IPS-15b (cell line): ENCODE data around the gene ITGAE.

Experiments used
- H3K27me3 ChIP-seq: one replicate; pipeline ENCODE4 v1.6.1; 2013; ENCODE audit warnings: low read length; ENCODE audit not compliant: control insufficient read depth, insufficient read depth
- H3K36me3 ChIP-seq: one replicate; pipeline ENCODE4 v1.6.1; 2013; ENCODE audit warnings: low read length; ENCODE audit not compliant: control insufficient read depth, insufficient read depth
- H3K4me1 ChIP-seq: one replicate; pipeline ENCODE4 v1.6.1; 2013; ENCODE audit warnings: mild to moderate bottlenecking, low read length; ENCODE audit not compliant: control insufficient read depth, insufficient read depth
- H3K4me3 ChIP-seq: one replicate; pipeline ENCODE4 v1.5.1; 2013; ENCODE audit warnings: low read depth, low read length
- H3K9ac ChIP-seq: one replicate; pipeline ENCODE4 v1.6.1; 2013; ENCODE audit warnings: low read depth, mild to moderate bottlenecking, low read length
- H3K9me3 ChIP-seq: one replicate; pipeline ENCODE4 v1.6.1; 2013; ENCODE audit warnings: mild to moderate bottlenecking, low read length; ENCODE audit not compliant: control insufficient read depth, insufficient read depth

ITGAE gene

GRCh38 chr17:3681057-3681456, 119.9 kb downstream of the ITGAE start:
- Histone ChIP-seq H3K36me3 (no peaks in the 10 kb centered on the region), H3K9ac (no peak overlapping the region), H3K9me3 (no peaks in the 10 kb centered on the region), H3K4me1 (no peaks in the 10 kb centered on the region), H3K4me3 (no peak overlapping the region), H3K27me3 (no peaks in the 10 kb centered on the region)

GRCh38 chr17:3679531-3680126, 121.4 kb downstream of the ITGAE start:
- Histone ChIP-seq H3K4me1 (no peaks in the 10 kb centered on the region), H3K36me3 (no peaks in the 10 kb centered on the region)

GRCh38 chr17:3678821-3679530, 122.0 kb downstream of the ITGAE start:
- Histone ChIP-seq H3K9ac (no peak overlapping the region), H3K9me3 (no peaks in the 10 kb centered on the region), H3K27me3 (no peaks in the 10 kb centered on the region), H3K4me3 (no peak overlapping the region), H3K36me3 (no peaks in the 10 kb centered on the region), H3K4me1 (no peaks in the 10 kb centered on the region)

More at GRCh38 chr17:3679531-3680126, 121.4 kb downstream of the ITGAE start:
- Histone ChIP-seq H3K27me3 (no peaks in the 10 kb centered on the region), H3K9ac (no peak overlapping the region), H3K9me3 (no peaks in the 10 kb centered on the region), H3K4me3 (no peak overlapping the region)

- H3K9me3 ChIP-seq = no peaks in the 10 kb centered on the region
- H3K36me3 ChIP-seq = no peaks in the 10 kb centered on the region
- H3K9ac ChIP-seq = no peak overlapping the region
- H3K4me1 ChIP-seq = peaks cover 2% of the 10 kb centered on the region
- no peak overlapping the region for H3K4me3 ChIP-seq
- no peaks in the 10 kb centered on the region for H3K27me3 ChIP-seq
Measured at GRCh38 chr17:3678095-3678820, 122.7 kb downstream of the ITGAE start.

DNA sequence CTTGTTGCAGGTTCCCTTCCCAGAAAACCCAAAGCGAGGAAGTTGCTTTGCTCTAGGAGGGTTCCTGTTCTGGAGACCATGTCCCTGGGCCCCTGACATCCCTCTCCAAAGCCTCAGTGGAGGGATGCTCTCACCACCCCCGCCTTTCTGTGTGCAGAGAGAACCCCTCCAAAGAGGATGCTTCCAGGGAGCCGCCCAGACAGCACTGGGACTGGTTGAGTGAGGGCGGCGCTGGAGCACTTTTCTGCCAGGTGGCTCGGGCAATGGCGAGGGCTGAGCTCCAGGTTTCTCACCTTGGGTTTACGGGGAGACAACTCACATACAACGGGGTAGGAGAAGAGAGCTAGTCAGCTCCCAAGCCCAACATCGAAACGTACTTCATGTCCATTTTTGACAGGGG, 125.1 kb downstream of the ITGAE start:
- Histone ChIP-seq H3K36me3 (no peaks in the 10 kb centered on the region), H3K4me3 (no peak overlapping the region), H3K4me1 (peaks cover 2% of the 10 kb centered on the region), H3K9ac (no peak overlapping the region), H3K27me3 (no peaks in the 10 kb centered on the region), H3K9me3 (no peaks in the 10 kb centered on the region)

GRCh38 chr17:3672571-3672970, 128.4 kb downstream of the ITGAE start:
- Histone ChIP-seq H3K4me1 (peaks cover 2% of the 10 kb centered on the region), H3K9me3 (no peaks in the 10 kb centered on the region), H3K27me3 (no peaks in the 10 kb centered on the region), H3K9ac (no peak overlapping the region), H3K4me3 (no peak overlapping the region), H3K36me3 (no peaks in the 10 kb centered on the region)

DNA sequence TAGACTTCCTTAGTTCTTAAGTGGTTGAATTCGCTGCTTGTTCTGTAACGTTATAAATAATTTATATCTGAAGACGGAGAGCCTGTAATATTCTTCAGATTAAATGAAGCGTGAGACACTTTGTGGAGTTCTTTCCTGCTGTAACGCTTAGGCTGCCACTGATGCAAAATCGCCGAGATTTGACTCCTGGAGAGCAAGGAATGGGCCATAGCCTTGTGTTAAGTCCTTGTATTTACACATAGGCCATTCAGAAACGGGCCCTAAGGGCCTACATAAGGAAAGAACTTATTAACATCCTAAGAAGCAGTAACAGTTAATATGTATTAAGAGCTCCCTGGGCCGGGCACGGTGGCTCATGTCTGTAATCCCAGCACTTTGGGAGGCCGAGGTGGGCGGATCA, 131.4 kb downstream of the ITGAE start:
- H3K9ac ChIP-seq = peak overlapping the region; percentile 92
- peaks cover 2% of the 10 kb centered on the region for H3K36me3 ChIP-seq
- peak overlapping the region; percentile 82 for H3K4me3 ChIP-seq
- no peaks in the 10 kb centered on the region for H3K27me3 ChIP-seq
- H3K4me1 ChIP-seq = peaks cover 2% of the 10 kb centered on the region
- H3K9me3 ChIP-seq = no peaks in the 10 kb centered on the region

- H3K4me1 ChIP-seq = peaks cover 2% of the 10 kb centered on the region
- no peaks in the 10 kb centered on the region for H3K9me3 ChIP-seq
- H3K36me3 ChIP-seq = peaks cover 6% of the 10 kb centered on the region
Measured at GRCh38 chr17:3669085-3669347, 132.0 kb downstream of the ITGAE start.

DNA sequence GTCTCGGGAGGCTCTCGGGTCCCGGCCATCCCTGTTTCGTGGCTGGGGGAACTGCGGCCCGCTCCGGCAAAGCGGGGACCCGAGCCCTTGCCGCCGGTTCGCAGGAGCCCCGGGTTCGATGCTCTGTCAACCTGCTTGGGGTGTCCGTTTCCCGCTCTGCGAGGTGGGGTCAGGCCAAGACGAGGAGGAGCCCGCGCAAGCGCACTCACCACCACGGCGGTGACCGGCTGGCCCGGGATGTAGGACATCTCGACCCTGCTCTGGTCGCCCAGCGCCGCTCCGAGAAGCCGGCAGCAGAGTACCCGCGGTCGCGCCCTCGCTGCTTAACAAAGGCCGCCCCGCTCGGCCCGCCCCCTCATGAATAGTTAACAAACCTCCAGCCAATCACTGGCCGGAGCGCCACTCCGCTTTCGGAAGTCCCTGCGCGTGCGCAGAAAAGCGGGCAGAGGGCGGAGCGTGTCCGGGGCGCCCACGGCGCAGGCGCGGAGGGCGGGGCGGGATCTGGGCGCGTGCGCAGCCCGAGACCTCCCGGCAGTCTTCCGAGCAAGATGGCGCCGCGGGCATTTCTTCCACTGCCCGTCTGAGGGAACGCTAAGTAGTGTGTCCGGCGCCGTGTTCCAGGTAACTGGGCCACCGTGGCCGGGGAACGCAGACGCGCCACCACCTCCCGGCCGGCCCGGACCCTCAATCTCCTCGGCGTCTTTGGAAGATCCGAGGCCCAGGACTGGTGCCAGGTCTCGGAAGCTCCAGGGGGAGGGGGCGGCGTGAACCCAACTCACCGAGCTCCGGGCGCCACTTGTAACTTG, 132.5 kb downstream of the ITGAE start, which contains the start of the genes EMC6 and TAX1BP3:
TSS of gene EMC6 (plus strand) at position 534 of the 806 bp plus-strand sequence. CDS start 335 bp downstream, outside the sequence.
TSS of gene TAX1BP3 (minus strand) at position 300 of the 806 bp plus-strand sequence. CDS start at position 248, 52 bp downstream.
- Histone ChIP-seq H3K4me3 (peak within 1 kb of the TSS; percentile 82), H3K4me1 (peaks cover 2% of the 10 kb centered on the region), H3K27me3 (no peaks in the 10 kb centered on the region), H3K9me3 (no peaks in the 10 kb centered on the region), H3K9ac (peak within 1 kb of the TSS; percentile 95), H3K36me3 (peaks cover 11% of the 10 kb centered on the region)

More at GRCh38 chr17:3669085-3669347, 132.0 kb downstream of the ITGAE start:
- H3K4me3 ChIP-seq = peak overlapping the region; percentile 82
- peak overlapping the region; percentile 92 for H3K9ac ChIP-seq
- H3K27me3 ChIP-seq = no peaks in the 10 kb centered on the region

DNA sequence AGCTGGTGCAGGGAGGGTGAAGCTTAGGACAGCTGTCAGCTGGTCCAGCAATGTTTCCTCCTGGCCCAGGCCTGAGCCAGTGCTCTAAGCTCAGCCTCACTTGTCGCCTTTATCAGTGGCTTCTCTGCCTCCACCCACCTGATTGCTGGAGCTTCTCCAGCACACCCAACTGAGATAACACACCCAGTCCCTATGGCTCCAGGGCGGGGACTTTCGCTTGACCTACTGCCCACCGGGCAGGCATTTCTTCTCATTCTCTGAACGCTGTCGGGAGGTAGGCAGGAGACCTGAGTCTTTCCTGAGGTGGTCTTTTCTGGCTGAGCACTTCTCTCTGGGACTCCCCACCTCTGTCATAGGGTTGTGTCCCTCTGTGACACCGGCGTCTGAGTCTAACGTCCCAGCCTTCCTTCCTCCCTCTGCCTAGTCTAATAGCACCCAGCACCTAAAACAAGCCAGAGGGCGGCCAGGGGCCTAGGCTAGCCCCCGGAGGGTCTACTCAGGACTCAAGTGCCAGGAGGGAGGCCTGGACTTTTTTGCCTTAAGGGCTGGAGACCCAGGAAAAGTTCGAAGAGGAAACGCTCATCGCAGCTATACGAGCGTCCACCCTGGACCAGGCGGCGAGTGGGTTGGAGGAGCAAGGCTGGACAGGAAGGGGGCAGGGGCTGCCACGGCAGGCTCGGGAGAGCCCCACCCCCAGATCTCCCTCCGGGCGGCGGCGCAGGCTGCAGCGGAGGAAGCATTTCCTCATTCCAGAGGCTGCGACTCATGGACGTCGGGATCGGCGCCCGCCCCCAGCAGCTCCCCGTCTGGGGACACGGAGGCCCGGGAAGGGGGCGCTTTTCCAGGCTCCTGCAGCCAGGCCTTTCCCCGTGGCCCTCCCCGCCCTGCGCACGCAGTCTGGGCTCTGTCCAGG, 133.4 kb downstream of the ITGAE start:
- no peaks in the 10 kb centered on the region for H3K27me3 ChIP-seq
- peak overlapping the region; percentile 81 for H3K4me3 ChIP-seq
- no peaks in the 10 kb centered on the region for H3K9me3 ChIP-seq
- peak overlapping the region; percentile 95 for H3K9ac ChIP-seq
- no peaks in the 10 kb centered on the region for H3K4me1 ChIP-seq
- peaks cover 16% of the 10 kb centered on the region for H3K36me3 ChIP-seq
